GM19463 (cell line): ENCODE results near the gene LRRC18.

Experiments used
- ATAC-seq: cut with Tn5 transposase; IDR thresholded peaks from one replicate; pipeline ENCODE4 v1.9.1; 2021; ENCODE audit warnings: mild to moderate bottlenecking, moderate library complexity; ENCODE audit not compliant: unreplicated experiment

LRRC18 gene

DNA sequence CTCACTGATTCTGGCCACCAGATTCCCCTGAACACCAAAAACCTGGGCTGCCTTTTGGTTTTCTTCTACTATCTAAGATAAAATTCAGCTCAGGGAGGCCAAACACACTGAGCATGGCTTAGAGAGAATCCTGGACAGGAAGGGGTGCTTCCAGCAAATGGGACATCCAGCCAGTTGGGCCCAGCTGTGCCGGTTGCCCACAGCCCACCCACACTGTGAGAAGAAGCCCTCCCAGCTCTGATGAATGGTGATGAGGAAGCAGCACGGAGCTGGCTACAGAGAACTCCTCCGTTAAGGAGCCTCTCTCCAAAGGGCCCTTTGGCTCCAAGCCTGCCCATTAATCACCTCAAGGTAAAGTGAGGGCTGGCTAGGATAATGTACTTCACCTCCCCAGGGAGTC, 15.9 kb downstream of the LRRC18 start:
- ATAC-seq: no peak

DNA sequence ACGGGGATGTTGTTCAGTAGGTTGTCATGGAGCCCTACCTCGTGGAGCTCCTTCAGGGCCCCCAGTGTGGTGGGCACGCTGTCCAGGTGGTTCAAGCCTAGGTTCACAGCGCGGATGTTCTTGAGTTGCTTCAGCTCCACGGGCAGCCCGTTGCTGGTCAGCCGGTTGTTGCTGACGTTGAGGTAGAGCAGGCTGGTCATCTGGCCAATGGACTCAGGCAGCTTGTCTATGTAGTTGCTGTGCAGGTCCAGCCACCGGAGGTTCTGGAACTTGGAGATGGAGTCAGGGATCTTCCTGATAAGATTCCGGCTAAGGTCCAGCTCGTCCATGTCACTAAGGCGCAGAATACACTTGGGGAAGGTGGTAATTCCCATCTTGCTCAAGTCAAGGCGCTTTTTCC, 26.0 kb downstream of the LRRC18 start:
- no peak for ATAC-seq

DNA sequence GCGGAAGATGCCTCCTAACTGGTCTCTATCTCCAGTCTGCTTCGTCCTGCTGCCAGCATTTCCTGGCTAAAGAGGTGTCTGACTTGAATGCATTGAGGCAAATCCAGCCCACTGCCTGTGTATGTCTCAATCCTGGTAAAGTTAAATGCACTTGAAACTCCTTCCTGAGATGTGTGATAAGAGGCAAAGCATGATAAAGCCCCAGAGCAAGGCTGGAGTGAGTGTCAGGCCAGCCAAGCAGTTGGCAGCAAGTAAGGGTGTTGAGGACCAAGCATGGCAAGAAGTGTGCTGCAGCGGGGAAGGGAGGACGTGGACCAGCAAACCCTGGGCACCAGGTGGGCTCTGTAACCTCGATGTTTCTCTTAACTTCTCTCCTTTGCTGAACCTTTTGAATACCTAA, 29.1 kb downstream of the LRRC18 start:
- no peak for ATAC-seq

DNA sequence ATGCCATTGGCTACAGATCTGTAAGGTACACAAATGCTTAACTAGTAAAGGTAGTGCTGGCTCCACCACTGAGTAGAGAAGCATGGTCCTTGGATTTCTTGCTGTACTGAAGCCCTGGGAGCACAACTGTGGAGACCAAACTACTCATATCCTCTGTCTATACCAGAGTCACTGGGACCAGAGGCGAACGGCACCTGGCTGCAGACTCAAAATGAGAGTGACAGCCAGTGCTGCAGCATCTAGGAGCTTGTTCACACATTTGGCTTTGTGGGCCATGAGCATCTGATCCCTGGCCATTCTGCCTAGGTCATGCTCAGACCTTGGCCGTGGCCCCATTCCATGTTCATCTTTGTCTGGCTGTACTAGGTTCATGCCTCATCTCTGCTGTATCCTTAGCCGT, 31.9 kb downstream of the LRRC18 start:
- no peak for ATAC-seq

DNA sequence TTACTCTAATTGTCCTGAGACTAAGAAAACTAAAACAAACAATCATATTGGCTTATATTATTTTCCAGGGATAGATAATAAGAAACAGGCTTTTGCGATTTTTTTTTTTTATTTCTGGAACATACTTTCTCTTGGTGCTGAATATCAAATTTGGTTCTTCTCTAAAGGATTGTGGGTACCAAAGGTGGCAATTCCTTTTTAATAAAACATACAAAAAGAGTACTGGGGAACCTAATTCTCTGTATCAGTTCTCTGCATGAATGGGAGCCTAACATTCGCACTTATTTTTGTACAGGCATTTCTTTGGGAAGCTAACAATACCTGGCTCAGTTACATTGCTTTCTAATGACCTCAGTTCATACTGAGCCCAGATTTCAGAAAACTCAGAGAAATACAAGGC, 32.8 kb downstream of the LRRC18 start:
- ATAC-seq: no peak

DNA sequence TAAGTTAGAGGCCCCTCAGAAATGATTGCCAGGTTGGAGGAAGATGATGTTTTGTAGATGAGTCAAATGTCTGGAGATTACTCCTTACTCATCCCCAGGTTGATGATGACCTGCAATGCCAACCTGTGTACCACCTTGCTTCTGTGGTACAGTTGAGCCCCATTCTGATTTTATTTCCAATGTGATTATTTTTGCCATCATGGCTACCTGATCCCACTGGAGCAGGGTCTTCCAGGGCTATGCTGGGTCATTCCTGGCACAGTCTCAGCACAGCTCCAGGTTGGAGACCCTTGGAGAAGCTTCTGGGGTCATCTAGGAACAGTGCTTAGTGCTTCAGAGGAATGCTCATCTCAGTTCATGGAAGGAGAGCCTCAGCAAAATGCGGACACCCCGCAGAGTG, 34.3 kb downstream of the LRRC18 start:
- no peak for ATAC-seq

DNA sequence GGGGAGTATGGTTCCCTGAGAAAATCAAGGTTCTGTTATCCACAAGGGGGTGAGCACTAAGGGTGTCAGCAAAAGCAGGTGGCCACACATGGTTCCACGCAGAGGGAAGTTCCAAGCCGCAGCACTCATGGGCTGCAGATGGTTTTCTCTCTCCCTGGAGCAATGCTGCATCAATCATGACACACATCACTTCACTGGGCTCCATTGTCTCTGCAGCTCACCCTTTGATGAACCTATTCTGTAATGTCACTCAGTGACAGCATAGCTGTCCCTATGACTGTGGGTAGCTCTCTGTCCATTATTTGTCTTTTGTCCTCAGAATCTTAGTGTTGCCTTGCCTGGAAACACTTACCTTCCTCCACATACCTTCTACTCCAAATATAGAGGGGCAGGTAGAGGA, 34.8 kb downstream of the LRRC18 start:
- no peak for ATAC-seq

DNA sequence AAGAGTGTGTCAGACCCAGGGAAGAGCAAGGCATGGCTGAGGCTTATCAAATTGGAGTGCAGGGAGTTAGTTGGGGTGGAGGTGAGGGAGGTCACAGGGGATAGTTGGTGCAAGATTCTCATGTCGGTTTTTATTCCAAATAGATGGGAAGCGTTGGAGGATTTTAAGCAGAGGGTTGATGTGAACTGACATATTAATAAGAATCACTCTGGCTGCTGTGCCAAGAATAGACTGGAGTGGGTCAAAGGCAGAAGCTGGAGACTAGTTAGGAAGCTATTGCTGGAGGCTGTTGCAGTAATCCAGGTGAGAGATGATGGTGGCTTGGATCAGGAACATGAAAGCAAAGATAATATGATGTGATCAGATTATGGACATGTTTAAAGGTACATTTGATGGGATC, 36.5 kb downstream of the LRRC18 start:
- no peak for ATAC-seq

DNA sequence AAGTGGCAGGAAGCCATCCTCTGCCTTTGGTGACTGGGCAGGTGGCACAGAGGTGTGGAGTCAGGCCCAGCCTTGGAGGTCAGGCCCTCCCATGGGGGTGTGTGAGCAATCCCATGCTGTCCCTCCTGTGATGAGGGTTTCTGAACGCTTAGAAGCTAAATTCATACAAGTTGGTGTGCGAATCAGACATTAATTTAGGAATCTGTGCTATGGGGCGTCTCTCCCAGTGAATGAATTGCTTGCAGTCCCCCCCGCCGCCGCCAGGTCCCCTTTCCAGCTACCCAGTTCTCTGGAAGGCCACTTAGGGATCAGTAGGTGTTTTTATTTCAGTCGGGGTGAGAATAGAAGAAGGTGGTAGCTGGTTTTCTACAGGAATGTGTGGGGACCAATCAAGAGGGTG, 37.5 kb downstream of the LRRC18 start:
- ATAC-seq: no peak

DNA sequence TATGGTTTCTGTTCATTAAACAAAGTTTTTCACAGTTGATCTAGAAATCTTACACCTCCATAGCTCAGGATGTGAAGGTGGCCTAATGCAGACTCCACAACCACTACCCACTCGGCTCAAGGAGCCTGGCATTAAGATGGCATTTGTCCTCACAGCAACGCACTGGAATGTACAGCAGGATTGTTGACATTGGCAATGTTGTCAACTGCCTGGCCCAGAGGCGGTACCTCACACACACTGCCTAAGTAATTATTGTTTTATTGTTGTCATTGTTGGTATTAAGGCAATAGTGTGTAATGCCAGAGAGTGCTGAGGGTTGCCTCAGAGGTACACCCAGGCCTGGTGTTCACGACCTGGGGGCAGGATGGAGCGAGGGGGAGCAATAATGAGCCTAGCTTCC, 38.3 kb downstream of the LRRC18 start:
- no peak for ATAC-seq

DNA sequence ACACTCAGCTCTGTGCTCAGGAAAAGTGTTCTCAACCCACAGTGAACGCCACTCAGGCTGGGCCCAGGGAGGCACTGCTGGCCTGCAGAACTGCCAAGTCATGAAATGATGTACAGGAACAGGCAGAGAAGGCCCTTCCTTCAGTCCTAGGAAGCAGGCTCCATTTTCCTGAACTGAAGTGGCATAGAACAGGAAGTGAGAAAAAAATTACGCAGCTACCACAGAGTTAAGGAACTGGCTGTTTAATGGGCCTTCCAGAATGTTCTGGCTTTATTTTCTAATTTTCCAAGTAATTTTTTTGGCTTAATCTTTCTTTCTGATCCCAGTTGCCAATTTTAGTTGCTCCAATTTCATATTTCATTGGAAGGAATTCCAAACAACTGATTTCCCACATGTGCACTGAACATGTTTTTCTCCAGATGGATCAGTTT, 39.3 kb downstream of the LRRC18 start:
- ATAC-seq: no peak

DNA sequence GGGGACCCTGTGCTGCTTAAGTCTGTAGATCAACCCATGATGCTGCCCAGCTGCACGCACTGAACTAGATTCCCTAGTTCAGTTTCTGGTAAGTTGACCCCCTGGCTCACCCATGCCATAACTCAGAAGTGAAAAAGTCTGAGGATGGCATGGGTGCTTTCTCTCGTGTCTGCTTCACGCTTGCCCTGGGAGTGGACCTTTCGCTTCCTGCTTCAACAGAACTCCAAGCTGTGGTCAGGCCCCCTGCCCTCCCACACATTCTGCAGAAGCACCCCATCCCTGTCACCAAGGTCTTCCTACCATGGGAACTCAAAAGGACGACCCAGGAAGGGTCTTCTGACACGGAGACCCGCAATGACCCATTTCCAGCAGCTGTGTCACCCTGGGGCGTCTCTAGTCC, 39.9 kb downstream of the LRRC18 start:
- ATAC-seq: no peak

DNA sequence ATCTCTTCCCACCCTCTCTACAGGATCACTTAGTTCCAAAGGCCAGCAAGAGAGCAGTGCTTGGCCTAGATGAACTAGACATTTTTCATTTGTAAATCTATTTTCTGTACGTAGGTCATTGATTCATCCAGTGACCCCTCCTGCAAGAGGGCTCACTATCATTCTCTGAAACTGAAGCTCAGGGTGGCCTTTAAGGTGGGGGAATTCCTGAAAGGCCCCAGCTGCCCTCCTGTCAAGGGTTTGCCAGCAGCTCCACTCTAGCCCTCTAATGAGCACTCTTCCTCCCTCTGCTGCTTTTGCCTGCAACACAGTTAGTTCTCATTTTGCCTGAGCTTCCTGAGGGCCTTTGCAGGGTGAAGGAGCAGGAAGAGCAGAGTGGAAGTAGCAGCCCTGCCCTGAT, 41.2 kb downstream of the LRRC18 start:
- ATAC-seq: no peak

DNA sequence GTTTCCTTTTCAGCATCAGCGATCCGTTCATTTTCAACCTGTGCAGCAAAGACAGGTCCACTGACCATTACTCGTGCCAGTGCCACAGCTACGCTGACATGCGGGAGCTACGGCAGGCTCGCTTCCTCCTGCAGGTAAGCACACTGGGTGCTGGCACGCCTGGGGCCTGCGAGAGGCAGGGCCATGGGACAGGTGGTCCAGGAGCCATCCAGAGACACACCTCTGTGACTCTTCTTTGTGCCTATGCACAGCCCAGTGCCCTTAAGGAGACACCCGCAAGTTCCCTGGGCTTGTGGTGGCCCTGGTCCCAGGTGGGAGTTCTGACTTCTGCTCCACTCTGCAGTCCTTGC, 42.2 kb downstream of the LRRC18 start:
- no peak for ATAC-seq

DNA sequence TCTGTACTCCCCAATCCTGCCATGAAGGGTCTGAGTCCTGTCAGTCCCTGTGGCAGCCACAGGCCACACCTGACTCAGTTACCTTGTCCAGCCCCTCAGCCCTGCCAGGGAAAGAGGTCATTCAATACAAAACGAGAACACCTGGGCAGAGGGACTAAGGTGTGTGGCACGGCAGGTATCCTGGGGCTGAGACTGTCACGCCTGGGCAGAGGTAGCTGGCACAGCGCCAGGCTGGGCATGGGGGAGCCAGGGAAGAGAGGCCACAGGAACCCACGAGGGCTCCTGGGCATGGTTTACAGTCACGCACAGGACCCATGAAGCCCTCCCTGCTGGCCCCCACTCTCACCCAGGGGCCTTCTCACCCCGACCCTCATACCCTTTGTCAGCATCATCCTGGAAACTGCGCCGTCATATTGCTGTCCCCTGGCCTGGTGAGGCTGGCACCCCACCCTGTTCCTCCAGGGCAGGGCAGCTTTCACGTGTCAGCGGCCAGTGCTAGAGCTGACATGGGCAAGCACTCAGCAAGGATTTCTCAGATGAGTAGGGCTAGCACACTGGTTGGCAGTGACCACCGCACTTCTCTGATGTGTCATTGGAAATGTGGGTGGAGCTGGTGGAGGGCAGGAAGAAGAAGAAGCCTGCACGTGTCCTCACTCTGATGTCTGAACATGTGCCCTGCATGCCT, 42.7 kb downstream of the LRRC18 start:
- no peak for ATAC-seq

DNA sequence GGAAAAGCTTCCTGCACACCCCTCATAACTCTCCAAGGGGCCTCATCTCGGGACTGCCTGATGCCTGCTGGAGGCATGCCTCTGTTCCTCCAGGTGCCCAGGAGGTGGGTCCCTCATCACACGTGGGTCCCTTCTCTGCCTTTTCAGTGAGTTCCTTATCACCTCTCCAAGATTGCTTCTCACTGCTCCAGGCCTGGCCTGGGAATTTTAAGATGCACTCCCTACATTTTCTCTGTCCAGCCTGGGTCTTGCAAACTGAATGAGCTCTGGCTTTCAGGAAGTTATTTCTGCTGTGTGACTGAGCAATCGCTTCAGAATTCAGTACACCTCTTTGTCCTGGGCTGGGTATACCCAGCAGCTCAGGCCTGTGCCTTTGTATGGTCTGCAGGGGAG, 43.8 kb downstream of the LRRC18 start:
- ATAC-seq: no peak

DNA sequence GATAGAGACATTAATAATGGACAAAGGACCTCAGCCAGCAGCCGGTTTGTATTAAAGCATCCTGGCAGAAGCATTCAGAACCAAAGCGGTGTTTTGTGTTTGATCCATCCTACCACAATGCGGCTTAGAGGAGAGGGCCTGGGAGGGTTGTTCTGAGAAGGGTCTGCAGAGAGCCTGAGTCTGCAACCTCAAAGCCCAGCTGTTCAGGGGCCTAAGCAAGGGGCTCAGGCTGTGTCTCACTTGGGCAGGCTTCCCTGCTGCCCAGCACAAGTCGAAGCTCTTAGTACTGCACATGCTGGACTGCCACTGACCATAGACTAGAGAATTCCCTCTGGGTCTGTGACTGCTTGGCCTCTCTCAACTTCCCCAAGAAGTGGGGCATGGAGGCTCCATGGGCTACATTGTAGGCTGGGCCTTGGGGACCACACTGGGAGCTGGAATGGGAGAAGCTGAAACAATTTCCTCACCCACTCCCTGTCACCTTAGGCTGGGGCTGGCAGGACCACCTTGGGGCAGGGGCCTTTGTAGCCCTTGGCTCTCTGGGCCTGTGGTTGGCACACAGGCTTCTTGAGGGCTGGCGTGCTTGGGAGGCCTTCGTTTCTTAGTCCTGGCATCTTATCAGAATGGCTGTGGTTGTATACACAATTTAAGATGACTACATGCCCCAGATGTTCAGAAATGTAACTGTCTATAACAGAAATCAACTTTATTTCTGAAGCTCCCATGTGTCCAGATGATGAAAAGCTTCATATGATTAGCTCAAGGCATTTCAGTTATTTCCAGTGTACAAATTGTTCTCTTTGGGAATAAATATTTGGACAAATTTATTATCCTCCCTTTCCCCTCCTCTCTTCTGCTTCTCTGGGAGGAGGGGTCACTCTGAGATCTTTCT, 44.5 kb downstream of the LRRC18 start:
- ATAC-seq: no peak

DNA sequence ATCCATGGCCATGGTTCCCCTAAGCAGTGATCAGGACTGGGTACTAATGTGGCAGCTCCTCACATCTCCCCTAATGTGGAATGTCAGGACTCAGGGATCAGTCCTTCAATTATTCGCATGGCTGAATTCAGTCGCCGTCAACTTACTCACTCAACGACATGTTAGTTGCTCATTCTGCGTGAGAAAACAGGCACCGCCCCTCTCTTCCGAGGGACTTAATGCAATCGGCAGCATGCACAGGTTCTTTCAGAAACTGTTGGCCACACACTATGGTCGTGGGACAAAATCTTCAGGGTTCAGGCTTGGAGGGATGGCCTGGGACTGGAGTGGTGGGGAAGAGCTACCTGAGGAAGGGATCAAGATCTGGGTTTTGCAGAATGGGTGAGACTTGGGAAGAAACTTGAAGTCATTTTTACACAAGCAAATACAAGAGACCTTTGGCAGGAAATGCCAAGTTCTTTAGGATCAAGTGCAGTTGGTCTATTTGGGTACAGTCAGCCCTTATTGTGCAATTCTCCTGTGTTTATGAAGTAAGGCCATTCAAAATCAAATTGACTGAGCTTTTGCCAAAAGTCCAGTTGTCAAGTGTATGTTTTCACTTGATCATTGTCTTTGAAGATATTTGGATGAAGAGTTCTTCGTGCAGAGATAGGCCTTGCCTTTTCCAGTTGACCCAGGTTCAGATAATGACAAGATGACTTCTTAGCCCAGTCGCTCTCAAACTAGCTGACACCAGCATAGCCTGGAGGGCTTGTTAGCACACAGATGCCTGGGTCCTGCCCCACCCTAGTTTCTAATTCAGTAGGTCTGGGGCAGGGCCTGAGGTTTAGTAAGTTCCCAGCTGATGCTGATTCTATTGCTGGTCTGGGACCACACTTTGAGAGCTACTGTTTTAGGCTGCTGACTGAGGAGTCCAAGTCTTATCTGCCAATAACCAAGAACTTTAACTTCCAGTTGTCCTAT, 48.5 kb downstream of the LRRC18 start:
- ATAC-seq: no peak

DNA sequence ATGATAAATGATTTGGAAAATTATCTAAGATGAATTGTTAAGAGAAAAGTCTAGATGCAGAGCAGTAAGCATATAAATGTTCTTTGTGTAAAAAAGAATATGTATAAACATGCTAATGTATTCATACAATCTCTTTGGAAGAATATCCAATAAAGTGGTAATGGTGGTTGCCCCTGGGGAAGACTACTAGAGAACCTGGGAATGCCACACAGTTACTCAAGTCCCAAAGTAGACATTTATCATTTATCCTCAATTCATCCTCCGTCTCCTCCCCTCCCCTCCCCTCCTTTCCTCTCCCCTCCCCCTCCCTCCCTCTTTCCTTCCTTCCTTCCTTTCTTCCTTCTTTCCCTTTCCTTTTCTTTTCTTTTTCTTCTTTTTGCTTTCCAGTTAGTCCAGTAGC, 51.7 kb downstream of the LRRC18 start:
- no peak for ATAC-seq

DNA sequence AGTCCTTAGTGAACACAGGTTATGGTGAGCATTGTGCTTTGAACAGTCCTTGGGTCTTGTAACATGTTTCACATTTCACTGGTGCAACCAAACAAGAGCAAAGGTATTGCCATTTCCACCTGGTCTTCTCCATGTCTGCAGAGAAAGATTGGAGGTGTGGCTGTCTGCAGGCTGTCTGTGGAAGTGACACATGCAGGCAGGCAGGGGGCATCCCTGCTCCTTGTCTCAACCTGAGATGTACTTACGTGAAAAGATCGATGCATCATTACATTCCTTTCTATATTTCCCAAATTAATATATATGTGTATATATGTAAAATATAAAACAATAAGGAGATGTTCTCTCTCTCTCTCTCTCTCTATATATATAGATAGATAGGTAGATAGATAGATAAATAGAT, 54.3 kb downstream of the LRRC18 start:
- no peak for ATAC-seq
